GM21619 (cell line): ENCODE measurements around the gene CCDC183.
A peak's percentile ranks its signal among the peaks of the same experiment; 100 is the strongest.
"Not testable (repeated sequence)": the region's sequence is repeated elsewhere in the genome, so short reads cannot be mapped to it uniquely, and the experiment has no call there.

Experiments
- ATAC-seq: cut with Tn5 transposase; IDR thresholded peaks from one replicate; pipeline ENCODE4 v1.9.1; 2021; ENCODE audit not compliant: unreplicated experiment

Gene CCDC183

GRCh38 chr9:136760424-136760823 is 35.7 kb upstream of the CCDC183 start:
- ATAC-seq: no peak

DNA sequence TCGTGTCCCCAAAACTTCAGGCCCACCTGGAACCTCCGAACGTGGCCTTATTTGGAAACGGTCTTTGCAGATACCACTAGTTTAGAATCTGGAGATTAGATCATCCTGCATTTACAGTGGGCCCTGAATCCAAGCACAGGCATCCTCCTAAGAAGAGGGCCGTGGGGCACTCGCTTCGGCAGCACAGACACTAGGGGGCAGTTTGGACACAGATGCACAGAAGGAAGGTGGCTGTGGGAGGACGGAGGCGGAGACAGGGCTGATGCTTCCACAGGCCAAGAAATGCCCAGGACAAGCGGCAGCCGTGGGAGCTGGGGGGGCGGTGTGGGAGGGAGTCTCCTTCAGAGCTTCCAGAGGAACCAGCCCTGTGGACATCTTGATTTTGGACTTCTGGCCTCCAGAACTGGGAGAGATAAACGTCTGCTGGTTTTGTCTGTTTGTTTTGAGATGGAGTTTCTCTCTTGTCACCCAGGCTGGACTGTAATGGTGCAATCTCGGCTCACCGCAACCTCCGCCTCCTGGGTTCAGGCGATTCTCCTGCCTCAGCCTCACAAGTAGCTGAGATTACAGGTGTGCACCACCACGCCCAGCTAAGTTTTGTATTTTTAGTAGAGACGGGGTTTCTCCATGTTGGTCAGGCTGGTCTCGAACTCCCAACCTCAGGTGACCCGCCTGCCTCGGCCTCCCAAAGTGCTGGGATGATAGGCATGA is 35.1 kb upstream of the CCDC183 start:
- not testable (repeated sequence) for ATAC-seq

- ATAC-seq: no peak
These were observed 34.6 kb upstream of the CCDC183 start for GRCh38 chr9:136761545-136761981.

DNA sequence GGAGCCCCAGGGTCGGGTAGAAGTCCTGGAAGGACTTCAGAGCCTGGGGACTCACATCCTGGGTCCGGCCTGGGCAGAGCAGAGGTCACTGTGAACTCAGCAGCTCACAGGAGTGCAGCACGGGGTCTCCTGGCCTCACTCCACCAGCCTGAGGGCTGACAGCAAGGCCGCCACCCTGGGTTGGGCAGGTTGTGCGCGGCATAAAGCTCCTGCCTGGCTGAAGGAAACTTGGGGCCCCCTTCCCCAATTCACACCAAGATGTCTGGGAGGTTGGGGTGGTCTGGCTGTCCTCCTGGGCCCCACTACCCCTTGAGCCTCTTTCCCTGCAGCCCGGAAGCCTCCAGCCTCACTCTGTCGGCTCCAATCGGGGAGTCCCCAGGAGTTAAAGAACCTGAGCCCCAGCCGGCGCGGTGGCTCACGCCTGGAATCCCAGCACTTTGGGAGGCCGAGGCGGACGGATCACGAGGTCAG is 33.9 kb upstream of the CCDC183 start:
- ATAC-seq: no peak

GRCh38 chr9:136762915-136763648 is 33.1 kb upstream of the CCDC183 start:
- no peak for ATAC-seq

DNA sequence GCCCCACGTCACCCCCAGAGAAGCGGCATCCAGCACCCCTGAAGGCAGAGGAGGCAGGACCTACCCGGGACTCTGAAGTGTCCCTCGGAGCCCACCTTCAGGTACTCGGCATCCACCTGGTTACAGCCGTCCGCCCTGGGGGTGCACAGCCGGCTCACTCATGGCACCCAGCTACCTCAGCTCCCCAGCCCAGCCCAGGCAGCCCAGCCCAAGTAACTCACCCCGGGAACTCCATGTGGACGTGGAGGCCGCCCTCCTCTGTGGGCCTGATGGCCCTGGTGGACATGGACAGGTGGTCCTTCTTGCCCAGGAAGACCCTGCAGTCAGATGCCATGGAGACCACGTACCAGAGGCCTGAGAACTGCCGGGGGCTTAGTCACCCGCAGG is 32.5 kb upstream of the CCDC183 start:
- no peak for ATAC-seq

DNA sequence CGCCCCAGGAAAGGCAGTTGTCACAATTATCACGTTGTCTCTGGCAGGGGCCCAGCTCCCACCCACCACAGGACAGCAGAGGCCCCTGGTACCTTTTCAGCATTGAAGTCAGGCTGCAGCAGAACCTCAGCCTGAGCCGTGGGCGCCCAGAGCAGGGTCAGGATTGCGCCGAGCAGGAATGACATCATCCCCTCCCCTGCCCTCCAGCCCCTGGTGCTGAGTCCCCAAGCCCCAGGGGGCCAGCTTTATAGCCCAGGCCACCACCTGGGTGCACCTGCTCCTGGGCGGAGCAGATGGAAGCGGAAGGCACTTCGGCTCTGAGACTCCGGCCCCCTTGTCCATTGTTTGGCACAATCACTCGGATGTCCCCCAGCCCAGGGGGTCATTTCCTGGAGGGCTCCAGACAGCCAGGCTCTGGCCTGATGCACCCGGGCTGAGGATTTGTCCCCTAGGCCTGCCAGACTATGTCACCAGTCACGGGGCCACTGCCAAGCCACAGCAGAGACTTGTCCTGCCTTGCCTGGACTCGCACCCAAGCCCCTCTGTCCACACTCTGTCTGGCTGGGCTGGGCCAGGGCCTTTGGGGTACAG is 31.7 kb upstream of the CCDC183 start, which contains the start of gene LCN15:
Gene LCN15 (minus strand): TSS at position 218 of the 591 bp plus-strand sequence. CDS start 30 bp downstream, at position 188.
- ATAC-seq: no peak

DNA sequence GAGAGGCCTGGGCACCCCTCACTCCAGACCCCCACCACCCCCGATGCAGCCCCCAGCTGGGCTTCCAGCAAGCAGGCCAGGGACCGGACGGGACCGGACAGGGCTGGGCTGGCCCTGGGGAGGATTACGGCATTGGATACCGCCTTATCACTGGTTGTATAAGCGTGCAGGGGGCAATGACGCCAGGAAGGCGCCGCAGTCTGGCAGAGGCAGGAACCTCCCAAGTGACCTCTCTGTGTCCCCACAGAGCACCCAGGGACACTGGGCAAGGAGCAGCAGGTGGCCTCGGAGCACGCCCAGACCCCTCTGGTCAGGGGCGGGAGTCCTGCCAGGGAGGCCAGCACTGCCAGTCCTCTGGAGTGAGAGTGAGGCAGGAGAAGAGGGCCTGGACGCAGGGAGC is 31.1 kb upstream of the CCDC183 start:
- no peak for ATAC-seq

- peak; percentile 67 for ATAC-seq
These were observed 30.3 kb upstream of the CCDC183 start for GRCh38 chr9:136765745-136766409.

- not testable (repeated sequence) for ATAC-seq
These were observed 29.6 kb upstream of the CCDC183 start for GRCh38 chr9:136766410-136767120.

- ATAC-seq: no peak
These were observed 26.4 kb upstream of the CCDC183 start for GRCh38 chr9:136769710-136770191.

DNA sequence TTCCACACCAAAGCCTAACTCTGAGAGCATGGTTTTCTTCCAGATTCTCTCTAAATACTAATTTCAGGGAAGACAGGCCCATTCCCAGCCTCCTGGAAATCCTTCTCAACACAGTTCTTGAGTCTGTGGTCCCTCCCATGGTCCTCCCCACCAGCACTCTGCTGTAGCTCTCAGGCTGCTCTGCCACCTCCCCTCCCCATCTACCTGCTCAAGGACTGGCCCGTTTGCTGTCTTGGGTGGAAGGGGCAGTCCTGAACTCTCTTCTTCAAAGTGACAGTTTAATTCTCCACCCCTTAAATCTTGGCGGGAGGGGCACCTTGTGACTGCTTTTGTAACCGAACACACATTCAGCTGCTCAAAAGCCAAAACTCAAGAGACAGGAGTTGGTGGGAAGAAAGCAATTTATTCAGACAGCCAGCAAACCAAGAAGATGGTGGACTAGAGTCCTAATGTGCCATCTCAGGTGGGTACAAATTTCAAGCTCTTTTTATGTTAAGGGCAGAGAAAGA is 24.2 kb upstream of the CCDC183 start:
- no peak for ATAC-seq

- ATAC-seq: no peak
These were observed 22.6 kb upstream of the CCDC183 start for GRCh38 chr9:136773386-136774044.

DNA sequence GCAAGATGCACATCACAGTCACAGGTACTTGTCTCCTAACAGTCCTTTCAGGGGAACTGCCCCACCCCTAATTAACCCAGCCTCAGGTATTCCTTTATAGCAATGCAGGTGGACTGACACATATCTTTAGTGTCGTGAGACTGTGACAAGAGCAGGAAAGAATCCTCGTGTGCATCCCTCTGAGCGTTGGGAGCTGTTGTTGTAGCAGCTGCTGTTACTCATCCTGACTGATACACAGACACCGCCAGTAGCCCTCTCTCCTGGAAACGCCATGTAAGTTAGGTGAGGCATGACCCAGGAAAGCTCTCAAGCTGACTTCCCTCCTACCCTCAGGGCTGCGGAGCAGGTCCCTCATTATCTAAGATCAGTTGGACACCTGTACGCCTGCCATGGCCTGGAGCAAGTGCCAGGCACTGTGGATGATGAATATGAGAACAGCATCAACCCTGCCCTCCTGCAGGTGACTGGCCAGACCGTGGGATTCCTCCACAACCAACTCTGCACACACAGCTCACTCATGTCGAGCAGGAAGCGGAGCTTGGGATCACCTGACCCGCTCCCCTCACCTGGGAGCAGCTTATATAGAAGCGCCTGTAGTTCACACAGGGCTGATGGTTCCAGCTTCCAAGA is 21.6 kb upstream of the CCDC183 start:
- ATAC-seq: no peak

- no peak for ATAC-seq
These were observed 20.9 kb upstream of the CCDC183 start for GRCh38 chr9:136775191-136775590.

- ATAC-seq: no peak
These were observed 19.2 kb upstream of the CCDC183 start for GRCh38 chr9:136776947-136777346.

GRCh38 chr9:136777359-136777758 is 18.8 kb upstream of the CCDC183 start:
- ATAC-seq: no peak

DNA sequence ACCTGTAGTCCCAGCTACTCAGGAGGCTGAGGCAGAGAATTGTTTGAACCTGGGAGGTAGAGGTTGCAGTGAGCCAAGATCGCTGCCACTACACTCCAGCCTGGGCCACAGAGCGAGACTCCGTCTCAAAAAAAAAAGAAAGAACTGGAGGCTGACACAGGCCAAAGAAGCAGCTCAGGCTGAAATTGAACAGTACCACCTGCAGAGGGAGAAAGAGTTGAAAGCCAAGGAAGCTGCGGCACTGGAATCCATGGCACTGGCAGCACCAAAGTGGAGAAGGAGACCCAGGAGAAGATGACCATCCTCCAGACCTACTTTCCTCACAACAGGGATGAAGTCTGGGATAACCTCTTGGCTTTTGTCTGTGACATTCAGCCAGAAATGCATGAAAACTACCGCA is 16.3 kb upstream of the CCDC183 start:
- ATAC-seq: no peak

GRCh38 chr9:136782452-136782851 is 13.7 kb upstream of the CCDC183 start:
- ATAC-seq: no peak
